Caco-2 (cell line): ENCODE data around the gene PBOV1. TPM values are rescaled to one million over a fixed set of nuclear protein-coding genes. Genes with fewer than 3 reads are reported as not detected.

ENCODE experiments used
- BruUV-seq: library from RNA; stranded (reverse); fragments of 400-500 nt; replicated peaks from 2 replicates; lab custom pipeline; 2021; lab: Mats Ljungman, UMichigan
- CTCF ChIA-PET: fragments of 300-600 bp; sonication (Branson Sonifier 250); formaldehyde crosslinking; loops from one replicate; lab custom pipeline; 2022; ENCODE audit warnings: antibody characterized with exemption; lab: Charles Lee
- POLR2A ChIA-PET: fragments of 300-600 bp; sonication (Branson Sonifier 250); formaldehyde crosslinking; loops from one replicate; lab custom pipeline; 2022; ENCODE audit warnings: antibody characterized with exemption; lab: Charles Lee
- DNase-seq, 2 experiments: peaks; one replicate each; pipeline versions ENCODE4 v3.0.0 to v3.0.0-alpha.2; 2020 to 2022
- H3K27me3 ChIP-seq: replicated peaks from 2 replicates; pipeline ENCODE4 v1.6.0; 2011; ENCODE audit warnings: low read length; ENCODE audit not compliant: control insufficient read depth, insufficient read depth
- H3K36me3 ChIP-seq: 2 replicates; pipeline ENCODE4 v1.5.1; 2011; ENCODE audit warnings: low read length; ENCODE audit not compliant: control insufficient read depth, insufficient read depth
- H3K4me1 ChIP-seq: fragments of 250-450 bp; sonication (Bioruptor Pico); 2 replicates; pipeline ENCODE4 v1.5.1; 2020; ENCODE audit warnings: mild to moderate bottlenecking
- H3K4me3 ChIP-seq: 2 replicates; pipeline ENCODE4 v1.5.1; 2011; ENCODE audit warnings: low read depth, mild to moderate bottlenecking, control low read depth, low read length
- H3K9me3 ChIP-seq: fragments of 250-450 bp; sonication (Bioruptor Pico); 2 replicates; pipeline ENCODE4 v1.5.1; 2020; ENCODE audit warnings: mild to moderate bottlenecking, moderate library complexity
- H3K27ac Mint-ChIP-seq: one replicate; pipeline ENCODE4 v1.8.0; 2022; ENCODE audit warnings: mixed read lengths; ENCODE audit not compliant: unreplicated experiment
- H3K27me3 Mint-ChIP-seq: one replicate; pipeline ENCODE4 v1.8.0; 2022; ENCODE audit warnings: mixed read lengths; ENCODE audit not compliant: insufficient read depth, unreplicated experiment
- H3K36me3 Mint-ChIP-seq: one replicate; pipeline ENCODE4 v1.8.0; 2022; ENCODE audit warnings: mild to moderate bottlenecking, mixed read lengths; ENCODE audit not compliant: insufficient read depth, unreplicated experiment
- H3K4me1 Mint-ChIP-seq: one replicate; pipeline ENCODE4 v1.8.0; 2022; ENCODE audit warnings: low read depth, mixed read lengths; ENCODE audit not compliant: unreplicated experiment
- H3K4me3 Mint-ChIP-seq: one replicate; pipeline ENCODE4 v1.8.0; 2022; ENCODE audit warnings: mild to moderate bottlenecking, moderate library complexity, mixed read lengths; ENCODE audit not compliant: unreplicated experiment
- H3K9me3 Mint-ChIP-seq: one replicate; pipeline ENCODE4 v1.8.0; 2022; ENCODE audit warnings: mixed read lengths; ENCODE audit not compliant: unreplicated experiment
- CTCF ChIP-seq, 2 experiments: fragments of 200-600 bp in 1 of 2; IDR thresholded peaks; 1 replicate in 1 of 2; 2 replicates in 1 of 2; pipeline versions ENCODE4 v1.5.1 to v1.8.0; 2011 to 2022; ENCODE audit warnings: antibody characterized with exemption in 1 of 2, control low read depth in 1 of 2, inconsistent platforms in 1 of 2, low read depth in 1 of 2, low read length in 1 of 2, mild to moderate bottlenecking in 1 of 2, moderate library complexity in 1 of 2; ENCODE audit not compliant: insufficient read depth in 1 of 2, severe bottlenecking in 1 of 2, unreplicated experiment in 1 of 2
- intact Hi-C: fragments of 100-400 bp; cut with micrococcal nuclease; formaldehyde crosslinking; loops from one replicate; pipeline ENCODE4 v1.10.0; 2022; ENCODE audit not compliant: unreplicated experiment
- total RNA-seq: library from RNA; stranded (reverse); gene quantifications from 2 replicates; pipeline ENCODE4 v1.2.3, GENCODE V29; 2022

The PBOV1 gene
- total RNA-seq, 1 experiment from 2014 or later, result not detected

- Histone ChIP-seq H3K36me3 (no peaks in the 10 kb centered on the region), H3K27me3 (no peaks in the 10 kb centered on the region), H3K4me3 (no peak overlapping the region), H3K4me1 (no peaks in the 10 kb centered on the region), H3K9me3 (no peaks in the 10 kb centered on the region)
- Mint-ChIP-seq H3K36me3 (no peaks in the 10 kb centered on the region), H3K4me3 (no peak overlapping the region), H3K27me3 (no peaks in the 10 kb centered on the region), H3K27ac (no peak overlapping the region), H3K9me3 (no peaks in the 10 kb centered on the region), H3K4me1 (no peaks in the 10 kb centered on the region)
- intact Hi-C loops, result no loop called here
- BruUV-seq, result no TSS peak
- TF ChIP-seq CTCF (IDR thresholded peaks at IDR 0.05; ENCODE audit: insufficient read depth in 1 of 2, low read depth in 1 of 2, low read length in 1 of 2, severe bottlenecking in 1 of 2, unreplicated experiment in 1 of 2), result no peak
- ChIA-PET CTCF (interaction anchor here (1.3 kb wide), 1 partner anchor 96 kb away, joined by 5 read pairs; no protein-coding TSS in a partner anchor), POLR2A (no interaction called here)
- DNase-seq, result no peak
Measured at GRCh38 chr6:138211601-138212000, 6.7 kb downstream of the PBOV1 start.

- Mint-ChIP-seq H3K4me3 (no peak overlapping the region), H3K9me3 (no peaks in the 10 kb centered on the region), H3K4me1 (no peaks in the 10 kb centered on the region), H3K27ac (no peak overlapping the region), H3K27me3 (no peaks in the 10 kb centered on the region), H3K36me3 (no peaks in the 10 kb centered on the region)
- DNase-seq, result no peak
- ChIA-PET POLR2A (no interaction called here), CTCF (interaction anchor here (1.3 kb wide), 1 partner anchor 95 kb away, joined by 5 read pairs; no protein-coding TSS in a partner anchor)
- no peaks in the 10 kb centered on the region for H3K9me3 ChIP-seq
- no TSS peak for BruUV-seq
- peak in 1 of 2 experiments; percentile 4 for TF ChIP-seq CTCF (IDR thresholded peaks at IDR 0.05; ENCODE audit: insufficient read depth in 1 of 2, low read depth in 1 of 2, low read length in 1 of 2, severe bottlenecking in 1 of 2, unreplicated experiment in 1 of 2)
- no peaks in the 10 kb centered on the region for H3K36me3 ChIP-seq
- no peaks in the 10 kb centered on the region for H3K4me1 ChIP-seq
- no peaks in the 10 kb centered on the region for H3K27me3 ChIP-seq
- intact Hi-C loops, result no loop called here
- no peak overlapping the region for H3K4me3 ChIP-seq
Measured at GRCh38 chr6:138211048-138211581, 7.2 kb downstream of the PBOV1 start.

GRCh38 chr6:138206862-138207261, 11.4 kb downstream of the PBOV1 start:
- Histone ChIP-seq H3K27me3 (no peaks in the 10 kb centered on the region), H3K4me3 (no peak overlapping the region), H3K36me3 (no peaks in the 10 kb centered on the region), H3K4me1 (no peaks in the 10 kb centered on the region), H3K9me3 (no peaks in the 10 kb centered on the region)
- Mint-ChIP-seq H3K27me3 (no peaks in the 10 kb centered on the region), H3K4me1 (peaks cover 6% of the 10 kb centered on the region), H3K36me3 (no peaks in the 10 kb centered on the region), H3K27ac (no peak overlapping the region), H3K9me3 (no peaks in the 10 kb centered on the region), H3K4me3 (no peak overlapping the region)
- DNase-seq, result no peak
- CTCF ChIA-PET, result no interaction called here
- intact Hi-C loops, result no loop called here
- no peak for TF ChIP-seq CTCF (IDR thresholded peaks at IDR 0.05; ENCODE audit: insufficient read depth in 1 of 2, low read depth in 1 of 2, low read length in 1 of 2, severe bottlenecking in 1 of 2, unreplicated experiment in 1 of 2)
- POLR2A ChIA-PET, result no interaction called here
- no TSS peak for BruUV-seq
